Gastroesophageal sphincter (tissue), 4 donors: Measurements from ENCODE around the gene SH3PXD2B. TPM values are rescaled to one million over a fixed set of nuclear protein-coding genes. Genes with fewer than 3 reads are reported as not detected.
"Not testable (repeated sequence)": the region's sequence is repeated elsewhere in the genome, so short reads cannot be mapped to it uniquely, and the experiment has no call there.

Experiments
- ATAC-seq: fragments of 150-250 bp; one replicate; pipeline ENCODE4 v1.9.1; 2016; ENCODE audit warnings: mild to moderate bottlenecking, moderate library complexity
- H3K27ac ChIP-seq, 4 donors: fragments of 200-600 bp; sonication (generic) in 3 of 4; 1 replicate in 3 of 4; 2 replicates in 1 of 4; pipeline ENCODE4 v1.5.1; 2016 to 2019
- H3K27me3 ChIP-seq: fragments of 200-600 bp; sonication (generic); one replicate; pipeline ENCODE4 v1.5.1; 2019
- H3K36me3 ChIP-seq, 2 donors: fragments of 200-600 bp; sonication (generic); one replicate each; pipeline ENCODE4 v1.5.1; 2019; ENCODE audit warnings: control low read depth in 1 of 2
- H3K4me1 ChIP-seq, 3 donors: fragments of 200-600 bp; sonication (generic); 1 replicate in 2 of 3; 2 replicates in 1 of 3; pipeline ENCODE4 v1.5.1; 2016 to 2019; ENCODE audit warnings: control low read depth in 2 of 3
- H3K4me3 ChIP-seq, 2 donors: fragments of 200-600 bp; sonication (generic); one replicate each; pipeline ENCODE4 v1.5.1; 2019; ENCODE audit warnings: mild to moderate bottlenecking in 1 of 2, moderate library complexity in 1 of 2
- H3K9me3 ChIP-seq, 3 donors: fragments of 200-600 bp; sonication (generic); one replicate each; pipeline ENCODE4 v1.5.1; 2017 to 2019; ENCODE audit warnings: control low read depth in 2 of 3
- EP300 ChIP-seq: sonication (generic); formaldehyde crosslinking; IDR thresholded peaks from one replicate; pipeline ENCODE4 v1.6.1; 2017; ENCODE audit warnings: antibody characterized with exemption, mild to moderate bottlenecking
- POLR2A ChIP-seq, 2 donors: fragments of 450-650 bp; IDR thresholded peaks; one replicate each; pipeline ENCODE4 v1.6.1; 2017; ENCODE audit warnings: antibody characterized with exemption in 2 of 2, mild to moderate bottlenecking in 2 of 2, moderate library complexity in 1 of 2
- POLR2AphosphoS5 ChIP-seq: sonication (generic); formaldehyde crosslinking; IDR thresholded peaks from one replicate; pipeline ENCODE4 v1.6.1; 2017; ENCODE audit warnings: antibody characterized with exemption
- WGBS, 2 donors: methylation state at CpG; one replicate each; pipeline ENCODE4 v1.1.5; 2018; ENCODE audit warnings: low coverage in 1 of 2; 5-methylcytosine and 5-hydroxymethylcytosine counted together
- total RNA-seq, 4 donors: library from RNA; depleted of rRNA; stranded (reverse); fragments of >200 nt; gene quantifications; one replicate each; pipeline ENCODE4 v1.1.0, GENCODE V29; 2016
- TF ChIP-seq, protein P1 (sequence below), 4 experiments: fragments of 200-600 bp in 2 of 4; fragments of 450-650 bp in 2 of 4; sonication (generic) in 1 of 4; IDR thresholded peaks; one replicate each; pipeline ENCODE4 v1.5.1; 2017 to 2019; ENCODE audit warnings: antibody characterized with exemption in 4 of 4, mild to moderate bottlenecking in 2 of 4, moderate library complexity in 2 of 4

Gene SH3PXD2B
- total RNA-seq, 4 donors from 2014 or later, result 40.2 to 80.9 (median 56.0) TPM

- 90 to 92% methylated on average over 3 to 9 of the region's 9 CpGs for WGBS, 2 donors
- no peak overlapping the region for H3K27ac ChIP-seq
- no peak for ATAC-seq
- H3K36me3 ChIP-seq, result peaks cover 0 to 59% of the 10 kb centered on the region in 2 donors
- no peaks in the 10 kb centered on the region for H3K9me3 ChIP-seq
- no peak overlapping the region for H3K4me3 ChIP-seq
- peaks cover 0 to 28% (median 0%) of the 10 kb centered on the region in 3 donors for H3K4me1 ChIP-seq
- H3K27me3 ChIP-seq, result no peaks in the 10 kb centered on the region
- TF ChIP-seq POLR2A (IDR thresholded peaks at IDR 0.05), result no peak
- TF ChIP-seq POLR2AphosphoS5, result no peak
- TF ChIP-seq EP300, result no peak
- TF ChIP-seq, protein P1, sequence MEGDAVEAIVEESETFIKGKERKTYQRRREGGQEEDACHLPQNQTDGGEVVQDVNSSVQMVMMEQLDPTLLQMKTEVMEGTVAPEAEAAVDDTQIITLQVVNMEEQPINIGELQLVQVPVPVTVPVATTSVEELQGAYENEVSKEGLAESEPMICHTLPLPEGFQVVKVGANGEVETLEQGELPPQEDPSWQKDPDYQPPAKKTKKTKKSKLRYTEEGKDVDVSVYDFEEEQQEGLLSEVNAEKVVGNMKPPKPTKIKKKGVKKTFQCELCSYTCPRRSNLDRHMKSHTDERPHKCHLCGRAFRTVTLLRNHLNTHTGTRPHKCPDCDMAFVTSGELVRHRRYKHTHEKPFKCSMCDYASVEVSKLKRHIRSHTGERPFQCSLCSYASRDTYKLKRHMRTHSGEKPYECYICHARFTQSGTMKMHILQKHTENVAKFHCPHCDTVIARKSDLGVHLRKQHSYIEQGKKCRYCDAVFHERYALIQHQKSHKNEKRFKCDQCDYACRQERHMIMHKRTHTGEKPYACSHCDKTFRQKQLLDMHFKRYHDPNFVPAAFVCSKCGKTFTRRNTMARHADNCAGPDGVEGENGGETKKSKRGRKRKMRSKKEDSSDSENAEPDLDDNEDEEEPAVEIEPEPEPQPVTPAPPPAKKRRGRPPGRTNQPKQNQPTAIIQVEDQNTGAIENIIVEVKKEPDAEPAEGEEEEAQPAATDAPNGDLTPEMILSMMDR (IDR thresholded peaks at IDR 0.05), result no peak
These were observed 119.7 kb downstream of the SH3PXD2B start for GRCh38 chr5:172334641-172335040.

DNA sequence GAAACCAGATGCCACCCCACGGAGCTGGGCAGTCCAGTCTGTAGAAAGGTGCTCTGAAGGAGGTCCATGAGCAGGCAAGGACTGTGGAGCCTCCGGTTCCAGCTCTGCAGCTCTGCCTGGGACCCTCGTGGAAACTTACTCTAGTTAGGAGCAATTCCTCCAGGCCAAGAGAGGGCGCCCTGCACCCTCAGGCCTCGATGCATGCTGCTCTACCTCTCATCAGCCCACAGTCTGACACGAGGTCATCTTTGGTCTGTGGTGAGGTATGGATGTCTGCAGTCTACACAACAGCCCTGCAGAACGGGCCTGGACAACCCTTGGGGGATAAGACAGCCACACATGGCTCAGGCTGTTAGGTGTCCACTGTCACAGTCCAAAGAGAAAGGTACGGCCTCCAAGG, 120.1 kb downstream of the SH3PXD2B start:
- TF ChIP-seq, protein P1 (IDR thresholded peaks at IDR 0.05), result peak in 1 of 4 experiments; percentile 13
- no peak for TF ChIP-seq EP300
- Histone ChIP-seq H3K4me1 (peaks cover 0 to 24% (median 0%) of the 10 kb centered on the region in 3 donors), H3K4me3 (no peak overlapping the region), H3K27me3 (no peaks in the 10 kb centered on the region), H3K9me3 (no peaks in the 10 kb centered on the region), H3K36me3 (peaks cover 0 to 54% of the 10 kb centered on the region in 2 donors), H3K27ac (no peak overlapping the region)
- ATAC-seq, result no peak
- WGBS, 2 donors, result 90% methylated on average over 4 of the region's 8 CpGs; no CpG with 5 or more reads in 1 of the 2 donors

GRCh38 chr5:172326901-172327300, 127.4 kb downstream of the SH3PXD2B start:
- not testable (repeated sequence) for H3K27me3 ChIP-seq, H3K4me1 ChIP-seq, H3K4me3 ChIP-seq, ATAC-seq, H3K36me3 ChIP-seq, H3K9me3 ChIP-seq, H3K27ac ChIP-seq
- WGBS, 2 donors, result 92 to 100% methylated on average over 5 to 10 of the region's 13 CpGs

GRCh38 chr5:172325452-172325851, 128.9 kb downstream of the SH3PXD2B start:
- H3K27me3 ChIP-seq, result no peaks in the 10 kb centered on the region
- ATAC-seq, result no peak
- 88 to 100% methylated on average over 2 to 9 of the region's 9 CpGs for WGBS, 2 donors
- H3K36me3 ChIP-seq, result no peaks in the 10 kb centered on the region
- no peak overlapping the region for H3K4me3 ChIP-seq
- no peak for TF ChIP-seq EP300
- no peak for TF ChIP-seq POLR2AphosphoS5
- TF ChIP-seq POLR2A (IDR thresholded peaks at IDR 0.05), result no peak
- TF ChIP-seq, protein P1 (IDR thresholded peaks at IDR 0.05), result no peak
- no peaks in the 10 kb centered on the region for H3K9me3 ChIP-seq
- H3K4me1 ChIP-seq, result no peaks in the 10 kb centered on the region
- H3K27ac ChIP-seq, result no peak overlapping the region

DNA sequence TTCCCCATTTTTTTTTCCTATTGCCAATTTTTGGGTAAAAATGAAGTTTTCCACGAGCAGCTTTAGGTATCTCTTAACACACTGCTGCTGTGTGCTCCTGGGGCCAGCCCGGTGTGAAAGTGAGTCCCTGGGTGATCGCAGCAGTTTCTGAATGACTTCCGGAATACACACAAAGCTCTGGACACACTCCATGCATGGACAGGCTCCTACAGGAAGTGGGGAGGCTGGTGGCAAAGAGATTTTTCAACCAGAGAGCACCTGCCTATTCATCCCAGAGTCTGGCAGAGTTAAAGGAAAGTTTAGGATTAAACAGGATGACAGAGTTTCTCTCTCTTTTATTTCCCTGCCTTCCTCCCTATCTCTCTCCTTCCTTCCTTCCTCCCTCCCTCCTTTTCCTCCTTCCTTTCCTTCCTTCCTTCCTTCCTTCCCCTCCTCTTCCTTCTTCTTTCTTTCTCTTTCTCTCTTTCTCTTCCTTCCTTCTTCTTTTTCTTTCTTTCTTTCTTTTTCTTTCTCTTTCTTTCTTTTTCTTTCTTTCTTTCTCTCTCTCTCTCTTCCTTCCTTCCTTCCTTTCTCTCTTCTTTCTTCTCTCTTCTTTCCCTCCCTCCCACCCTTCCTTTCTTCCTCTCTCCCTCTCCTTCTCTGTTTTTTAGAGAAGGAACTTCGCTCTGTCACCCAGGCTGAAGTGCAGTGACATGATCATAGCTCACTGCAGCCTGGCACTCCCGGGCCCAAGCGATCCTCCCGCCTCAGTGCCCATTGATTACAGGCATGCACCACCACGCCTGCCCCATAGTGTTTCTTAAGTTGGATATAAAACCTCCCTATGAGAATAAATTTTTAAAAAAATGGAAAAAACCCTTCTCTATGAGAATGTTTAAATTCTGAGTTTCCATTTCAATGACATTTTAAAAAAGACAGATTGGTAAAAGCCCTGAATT, 132.0 kb downstream of the SH3PXD2B start:
- Histone ChIP-seq H3K27ac (no peak overlapping the region), H3K4me3 (no peak overlapping the region), H3K36me3 (no peaks in the 10 kb centered on the region), H3K27me3 (no peaks in the 10 kb centered on the region), H3K9me3 (no peaks in the 10 kb centered on the region), H3K4me1 (no peaks in the 10 kb centered on the region)
- TF ChIP-seq POLR2A (IDR thresholded peaks at IDR 0.05), result no peak
- ATAC-seq, result no peak
- WGBS, 2 donors, result 65 to 73% methylated on average over 6 of the region's 9 CpGs

GRCh38 chr5:172321593-172321992, 132.7 kb downstream of the SH3PXD2B start:
- TF ChIP-seq EP300 (no peak), POLR2AphosphoS5 (no peak), POLR2A (IDR thresholded peaks at IDR 0.05) (no peak)
- TF ChIP-seq, protein P1 (IDR thresholded peaks at IDR 0.05), result no peak

More at GRCh38 chr5:172321593-172321992, 132.7 kb downstream of the SH3PXD2B start:
- no peak for ATAC-seq
- H3K27ac ChIP-seq, result no peak overlapping the region
- no peaks in the 10 kb centered on the region for H3K27me3 ChIP-seq
- no peaks in the 10 kb centered on the region for H3K9me3 ChIP-seq
- no peaks in the 10 kb centered on the region for H3K4me1 ChIP-seq
- H3K4me3 ChIP-seq, result no peak overlapping the region
- no peaks in the 10 kb centered on the region for H3K36me3 ChIP-seq
